GM03348 (cell line): Measurements from ENCODE around the gene NRXN3.

Source experiments
- DNase-seq: peaks from one replicate; pipeline ENCODE4 v3.0.0; 2012; ENCODE audit warnings: low spot score

Gene NRXN3

DNA sequence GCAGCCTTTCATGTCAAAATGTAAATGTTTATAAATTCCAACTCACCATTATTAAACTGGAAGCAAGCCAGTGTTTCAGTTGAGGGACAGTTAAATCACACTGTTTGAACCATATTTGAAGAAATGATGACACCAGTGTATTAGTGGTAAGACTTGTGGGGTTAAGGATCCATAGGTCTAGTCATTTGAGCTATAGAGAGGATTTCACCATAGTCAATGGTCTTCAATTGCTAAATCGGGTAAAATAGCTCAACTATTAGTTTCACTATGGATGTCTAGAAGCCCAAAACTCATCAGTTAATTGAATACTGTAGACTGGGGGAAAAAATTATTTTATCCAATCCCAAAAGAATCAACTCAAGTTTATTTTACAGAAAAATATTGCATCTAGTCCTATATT is 659.1 kb downstream of the NRXN3 start:
- no peak for DNase-seq

DNA sequence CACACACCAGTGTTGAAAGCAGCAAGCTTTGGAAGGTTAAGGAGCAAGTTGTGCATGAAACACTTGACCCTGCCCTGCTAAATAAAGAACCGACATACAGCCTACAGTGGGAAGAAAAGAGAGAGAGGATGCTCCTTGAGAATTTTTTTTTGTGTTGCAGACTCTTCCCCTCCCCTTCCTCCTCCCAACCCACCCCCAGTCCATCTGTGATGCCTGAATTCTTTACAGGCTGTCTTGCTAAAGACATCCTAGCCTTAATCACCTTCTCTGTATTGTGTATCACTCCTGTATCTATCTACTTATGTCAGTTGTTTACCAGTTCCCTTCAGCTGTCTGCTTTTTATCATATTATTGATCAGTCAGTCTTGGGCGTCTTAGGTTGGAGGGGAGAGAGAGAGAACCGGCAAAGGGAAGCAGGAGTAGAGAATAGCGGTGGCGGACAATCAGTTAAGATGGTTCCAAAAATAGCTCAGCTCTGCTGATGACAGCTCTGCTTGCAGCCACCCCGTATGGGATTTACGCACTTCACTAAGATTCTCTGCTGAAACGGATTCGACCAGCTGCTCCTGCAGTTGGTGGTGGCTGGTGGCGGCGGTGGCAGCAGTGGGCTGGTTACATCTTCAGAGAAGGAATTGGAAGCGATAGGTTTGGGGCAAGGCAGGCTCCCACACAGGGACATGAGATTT is 664.7 kb downstream of the NRXN3 start:
- no peak for DNase-seq

DNA sequence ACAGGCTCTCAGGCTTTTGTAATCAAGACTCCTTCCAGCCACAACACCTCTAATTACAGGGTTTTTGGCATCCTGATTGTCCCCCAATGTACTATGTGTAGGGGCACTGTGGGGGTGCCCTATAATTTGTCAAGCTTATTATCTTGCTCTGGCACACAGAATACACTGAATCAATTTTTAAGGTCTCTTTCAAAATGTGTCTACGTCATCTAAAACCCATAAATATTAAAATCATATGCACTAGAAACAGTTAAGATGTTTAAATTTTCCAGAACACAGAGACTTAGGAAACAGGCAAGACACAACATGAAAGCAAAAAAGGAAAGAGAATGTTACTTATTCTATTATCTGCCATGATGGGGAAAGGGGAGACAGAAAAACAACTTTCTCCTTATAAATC is 665.7 kb downstream of the NRXN3 start:
- no peak for DNase-seq

- peak; percentile 62 for DNase-seq
These were observed 666.6 kb downstream of the NRXN3 start for GRCh38 chr14:78836777-78837176.

DNA sequence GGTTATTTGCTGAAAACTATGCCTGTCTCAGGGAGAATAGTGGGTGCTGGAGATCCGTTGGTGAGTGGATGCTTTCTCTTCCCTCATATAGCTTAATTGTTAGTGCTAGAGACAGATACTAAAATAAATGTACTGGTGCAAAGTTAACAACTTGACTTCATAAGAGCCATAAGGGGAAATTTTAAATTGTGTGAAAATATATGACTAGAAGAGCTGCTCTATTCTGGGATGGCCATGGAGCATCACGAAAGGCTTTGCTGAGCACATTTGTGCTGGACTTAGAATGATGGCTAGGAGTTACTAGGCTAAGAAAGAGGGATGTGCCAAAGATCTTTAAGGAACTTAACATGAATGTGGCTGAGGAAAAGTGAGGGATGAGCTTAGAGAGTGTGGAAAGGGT is 668.8 kb downstream of the NRXN3 start:
- DNase-seq: no peak

DNA sequence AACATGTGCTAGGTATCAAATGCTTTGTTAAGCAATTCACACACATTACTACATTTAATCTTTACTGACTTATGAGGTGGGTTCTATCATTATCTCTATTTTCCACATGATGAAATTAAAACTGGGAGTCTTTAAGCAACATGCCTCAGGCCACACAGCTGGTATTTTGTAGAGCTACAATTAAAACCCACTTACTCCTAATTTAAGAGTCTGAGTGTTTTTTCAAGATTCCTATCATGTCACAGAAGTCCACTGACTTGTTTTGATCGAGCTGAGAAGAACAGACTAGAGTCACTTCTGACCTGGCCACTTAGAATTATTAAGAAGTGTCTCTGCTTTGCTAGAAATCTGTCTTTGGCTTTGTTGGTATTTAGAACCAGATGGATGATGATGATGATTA is 670.7 kb downstream of the NRXN3 start:
- no peak for DNase-seq

- DNase-seq: no peak
These were observed 677.6 kb downstream of the NRXN3 start for GRCh38 chr14:78847801-78848200.

DNA sequence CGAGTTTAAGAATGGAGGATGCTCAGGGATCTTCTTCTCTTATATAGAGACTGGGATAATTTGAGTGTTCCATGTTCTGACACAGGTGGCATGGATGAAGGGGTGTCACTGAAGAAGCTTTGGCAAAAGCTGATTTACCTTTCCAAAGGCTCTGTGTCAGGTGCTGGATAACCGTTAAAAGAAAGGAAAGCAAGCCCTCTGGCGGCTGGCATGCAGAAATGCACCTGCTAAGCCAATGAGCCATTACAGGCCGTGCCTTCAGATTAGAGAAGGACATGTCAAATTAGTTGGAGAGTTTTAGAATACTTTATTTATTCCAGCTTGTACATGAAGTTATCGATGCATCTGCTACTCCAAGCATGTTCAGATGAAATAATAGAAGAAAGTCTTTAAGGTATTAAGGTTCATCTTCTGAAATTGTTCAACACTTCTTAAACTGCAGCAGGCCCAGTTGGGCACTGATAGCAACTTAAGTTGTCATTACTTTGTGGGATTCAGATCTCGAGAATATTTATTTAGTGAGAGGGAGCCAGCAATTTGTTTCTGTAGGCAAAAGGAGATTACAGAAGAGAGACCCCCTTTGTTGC is 678.2 kb downstream of the NRXN3 start:
- peak; percentile 18 for DNase-seq

DNA sequence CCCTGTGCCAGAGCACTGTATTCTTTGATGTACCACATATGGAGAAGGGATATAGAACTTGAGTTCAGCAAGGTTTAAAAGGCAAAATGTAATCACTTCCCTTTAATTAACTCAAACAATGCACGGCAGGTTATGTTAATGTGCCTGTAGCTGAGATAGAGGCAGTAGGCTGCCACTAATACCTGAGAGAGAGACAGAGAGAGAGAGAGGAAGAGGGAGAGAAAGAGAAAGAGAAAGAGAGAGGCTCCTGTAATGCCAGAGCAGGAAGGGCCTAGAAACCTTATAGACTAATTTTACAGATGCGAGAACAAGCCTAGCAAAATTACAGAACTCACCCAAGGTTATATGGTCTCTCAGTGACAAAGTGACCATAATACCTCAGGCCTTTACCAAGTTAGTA is 679.8 kb downstream of the NRXN3 start:
- no peak for DNase-seq

GRCh38 chr14:78851189-78851588 is 681.0 kb downstream of the NRXN3 start:
- DNase-seq: no peak

DNA sequence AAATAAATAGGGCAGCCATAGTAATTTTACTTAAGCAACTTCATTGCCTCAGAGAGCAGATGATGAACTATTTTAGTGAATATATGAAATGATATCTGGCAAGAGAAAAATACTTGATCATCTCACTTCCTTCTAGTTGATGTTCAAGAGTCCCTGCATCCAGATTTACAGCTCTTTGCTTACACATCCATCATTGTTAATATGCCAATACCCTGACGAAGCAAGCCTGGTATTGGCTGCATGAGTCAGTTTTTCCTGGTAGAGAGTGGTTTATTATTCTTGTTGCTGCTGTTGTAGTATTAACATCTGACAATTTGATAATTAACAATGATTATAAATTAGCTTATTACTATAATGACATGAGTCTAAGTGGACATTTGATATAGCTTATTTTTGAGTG is 681.9 kb downstream of the NRXN3 start:
- no peak for DNase-seq

DNA sequence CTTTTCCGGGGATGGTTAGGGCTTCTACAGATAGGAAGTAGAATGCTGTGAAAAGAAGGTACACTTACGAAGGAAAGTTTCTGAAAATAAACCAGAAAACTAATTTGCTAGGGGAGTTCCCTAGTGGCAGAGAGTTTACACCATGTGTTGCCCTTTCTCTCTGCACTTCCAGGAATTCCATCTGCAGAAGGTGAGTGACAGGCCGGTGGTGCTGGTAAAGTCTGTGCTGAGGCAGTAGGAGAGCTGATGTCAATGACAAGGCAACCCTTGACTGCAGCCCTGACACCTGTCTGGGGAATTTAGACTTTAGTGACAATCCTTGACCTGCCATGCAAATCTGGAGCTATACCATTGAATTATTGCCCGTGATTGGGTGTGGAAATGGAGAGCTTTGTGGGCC is 687.8 kb downstream of the NRXN3 start:
- DNase-seq: no peak

DNA sequence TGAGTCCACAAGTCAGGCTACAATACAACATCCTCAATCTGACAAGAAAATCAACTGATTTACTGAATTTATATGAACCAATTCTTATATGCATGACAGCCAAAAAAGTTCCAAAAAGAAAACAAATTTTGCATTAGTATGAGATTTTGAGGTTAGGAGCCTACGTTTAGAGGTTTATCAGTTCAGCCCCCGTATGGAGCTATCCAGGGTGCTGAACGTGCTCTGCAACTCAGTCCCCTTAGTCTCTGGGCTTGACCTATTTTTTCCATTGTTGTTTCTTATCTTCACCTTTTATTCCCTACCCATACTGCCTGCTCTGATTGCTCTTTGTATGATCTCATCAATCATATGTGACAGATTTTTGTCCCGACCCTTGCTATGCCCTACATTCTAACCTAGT is 693.0 kb downstream of the NRXN3 start:
- DNase-seq: peak; percentile 11

- DNase-seq: no peak
These were observed 702.7 kb downstream of the NRXN3 start for GRCh38 chr14:78872837-78873236.

DNA sequence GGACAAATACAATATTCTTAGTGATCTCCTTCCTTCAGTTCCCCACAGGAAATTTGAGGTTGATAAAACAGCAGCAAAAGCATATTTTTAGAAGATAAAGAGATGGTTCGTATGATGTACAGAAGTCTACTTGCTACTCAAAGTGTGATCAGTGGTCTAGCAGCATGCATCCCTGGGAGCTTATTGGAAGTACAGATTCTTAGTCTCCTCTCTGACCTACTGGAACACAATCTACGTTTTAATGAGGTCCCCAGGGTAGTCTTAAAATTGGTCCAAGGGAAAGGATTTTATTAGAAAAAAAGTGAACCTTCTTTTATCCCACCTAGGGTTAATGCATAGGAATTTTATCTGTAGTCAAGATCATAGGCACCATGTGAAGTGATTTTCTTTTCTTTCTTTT is 703.4 kb downstream of the NRXN3 start:
- DNase-seq: no peak

- no peak for DNase-seq
These were observed 704.9 kb downstream of the NRXN3 start for GRCh38 chr14:78875049-78875448.

DNA sequence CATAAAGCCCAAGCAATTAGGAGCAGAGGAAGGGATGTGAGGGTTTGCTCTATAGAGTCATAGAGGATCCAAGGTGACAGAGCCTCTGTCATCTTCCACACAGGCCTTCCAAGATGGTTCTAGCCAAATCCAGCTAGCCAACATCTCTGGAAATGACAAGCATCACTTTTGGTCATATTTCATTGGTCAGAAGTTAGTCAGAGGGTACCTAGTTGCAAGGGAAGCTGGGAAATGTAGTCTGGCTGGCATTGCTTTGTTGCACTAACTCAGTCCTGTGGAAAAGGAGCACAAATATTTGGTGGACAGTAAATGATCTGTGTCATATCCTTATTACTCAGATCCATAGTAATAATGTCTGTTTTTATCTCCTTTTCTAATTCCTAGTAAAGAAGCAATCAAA is 715.7 kb downstream of the NRXN3 start:
- no peak for DNase-seq

DNA sequence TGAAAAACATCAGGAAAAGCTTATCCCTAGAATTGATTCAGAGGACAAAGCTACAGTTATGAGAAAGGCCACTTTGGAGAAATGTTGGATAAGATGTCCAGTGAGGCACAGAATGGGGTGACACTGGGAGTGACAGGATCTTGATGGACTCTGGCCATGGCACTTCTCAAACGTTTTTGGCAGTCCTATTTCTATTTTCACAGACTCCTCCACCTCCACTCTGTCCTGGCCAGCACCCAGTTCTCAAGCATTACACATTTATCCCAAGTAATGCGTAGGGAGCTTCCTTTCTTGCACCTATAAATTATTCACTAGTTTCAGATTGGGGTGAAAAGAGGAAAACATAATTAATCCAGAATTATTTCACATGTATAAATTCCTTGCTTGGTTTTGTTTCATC is 727.3 kb downstream of the NRXN3 start:
- DNase-seq: no peak

DNA sequence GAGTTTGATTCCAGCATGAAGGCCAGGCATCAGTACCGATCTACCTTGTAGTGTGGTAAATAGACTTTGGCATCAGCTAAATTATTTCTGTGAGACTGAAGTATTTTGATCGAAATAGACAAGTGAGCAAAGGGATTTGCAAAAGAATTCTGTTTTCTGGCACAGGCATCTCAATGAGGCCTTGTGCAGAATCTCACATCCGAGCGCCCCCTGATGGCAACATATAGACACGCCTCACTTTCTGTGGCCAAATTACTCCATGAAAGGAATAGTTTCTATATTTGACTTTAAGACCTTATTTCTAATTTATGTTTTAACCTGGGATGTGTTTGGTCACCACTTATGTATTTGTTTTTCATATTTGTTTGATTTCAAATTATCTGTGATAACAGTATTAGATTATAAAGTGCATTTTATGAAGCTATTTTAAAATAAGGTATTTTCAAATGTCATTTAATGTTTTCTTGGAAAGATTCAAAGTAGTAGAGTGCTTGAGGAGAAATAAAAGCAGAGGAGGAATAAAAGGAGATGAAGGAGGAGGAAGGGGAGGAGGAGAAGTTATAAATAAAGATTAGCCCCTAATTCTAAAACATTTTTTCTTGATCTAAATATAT is 731.9 kb downstream of the NRXN3 start:
- peak; percentile 29 for DNase-seq

DNA sequence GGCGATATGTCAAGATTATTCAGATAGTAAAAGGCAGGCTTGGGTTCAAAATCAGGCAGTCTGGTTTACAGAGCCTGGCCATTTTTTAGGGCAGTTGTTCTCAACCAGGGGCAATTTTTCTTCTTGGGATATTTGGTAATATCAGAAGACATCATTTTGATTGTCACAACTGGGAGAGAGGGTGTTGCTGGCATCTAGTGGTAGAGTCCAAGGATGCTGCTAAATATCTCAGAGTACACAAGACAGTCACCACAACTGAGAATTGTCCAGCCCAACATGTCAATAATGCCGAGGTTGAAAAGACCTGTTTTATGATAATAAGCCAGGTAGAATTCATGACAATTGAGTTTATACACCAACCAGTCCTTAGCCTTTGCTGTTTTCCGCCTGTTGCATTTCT is 733.9 kb downstream of the NRXN3 start:
- DNase-seq: no peak

DNA sequence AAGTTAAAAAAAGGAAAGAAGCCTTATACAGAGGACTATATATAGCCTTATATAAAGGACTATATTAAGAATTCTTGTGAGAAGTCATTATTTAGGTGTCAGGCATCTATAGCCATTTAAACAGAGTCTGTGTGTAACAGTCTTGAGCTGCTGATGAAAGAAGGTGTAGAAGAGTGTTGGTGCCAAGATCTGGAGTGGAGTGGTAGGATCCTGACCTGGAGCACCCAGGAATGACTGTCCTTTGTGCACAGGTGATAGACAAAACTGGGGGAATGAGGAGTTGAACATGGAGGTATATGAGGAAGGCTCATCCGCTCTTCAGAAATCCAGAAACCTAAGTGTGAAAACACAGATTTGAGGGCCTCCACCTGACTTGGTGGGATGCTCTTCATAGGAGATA is 747.3 kb downstream of the NRXN3 start:
- DNase-seq: no peak

DNA sequence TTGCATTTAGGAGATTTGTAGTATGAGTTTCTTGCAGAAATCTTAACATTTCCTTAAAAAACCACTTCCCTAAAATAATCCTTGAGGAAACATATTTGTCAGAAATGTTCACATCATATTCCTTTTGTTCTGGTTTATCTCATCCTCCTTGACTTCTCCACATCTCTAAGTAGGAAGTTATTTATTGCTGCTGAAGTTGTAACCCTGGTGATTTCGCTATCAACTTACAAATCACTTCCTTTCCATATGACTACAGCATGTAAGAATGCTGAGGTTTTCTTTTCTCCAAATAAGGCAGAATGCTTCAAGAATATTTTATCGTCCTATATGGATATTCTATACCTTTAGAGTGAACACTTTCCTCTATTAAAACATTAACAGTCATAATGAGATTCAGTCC is 751.7 kb downstream of the NRXN3 start:
- DNase-seq: no peak

DNA sequence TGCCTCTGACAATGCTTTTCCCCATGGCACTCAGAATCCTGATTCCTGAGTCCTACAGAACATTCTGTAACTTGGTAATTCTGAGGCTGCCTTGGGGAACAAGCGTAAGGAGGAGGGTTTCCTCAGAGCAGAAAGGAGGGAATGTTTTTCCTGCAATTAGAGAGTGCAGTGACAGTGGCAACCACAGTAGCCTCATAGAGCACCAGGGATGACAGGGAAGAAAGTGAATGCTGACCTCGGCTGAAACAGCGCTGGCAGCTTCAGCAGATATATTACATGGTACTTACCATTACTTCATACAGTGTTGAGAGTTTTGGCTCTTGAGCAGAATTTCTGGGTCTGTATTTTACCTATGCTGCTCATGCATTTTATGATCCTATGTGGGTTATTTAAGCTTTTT is 757.1 kb downstream of the NRXN3 start:
- DNase-seq: no peak

DNA sequence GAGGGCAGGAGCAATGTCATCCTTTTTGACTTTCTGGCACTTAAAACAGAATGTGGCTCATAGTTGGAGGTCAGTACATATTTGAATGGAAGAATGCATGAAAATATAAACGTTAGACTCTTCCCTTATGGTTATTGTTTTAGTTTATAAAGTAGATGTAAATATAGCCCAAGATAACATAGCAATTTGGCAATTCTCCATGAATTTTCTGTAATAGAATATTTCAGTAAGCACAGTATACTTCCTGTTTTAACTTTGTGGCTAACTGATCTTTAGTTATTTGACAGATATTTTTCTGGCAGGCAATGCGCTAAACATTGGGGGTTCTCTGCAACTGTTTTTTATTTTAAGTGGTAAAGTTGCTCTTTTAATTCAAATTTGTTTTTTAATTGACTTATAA is 763.0 kb downstream of the NRXN3 start:
- no peak for DNase-seq
